ENCODE measurements around the gene CD33.

DNA sequence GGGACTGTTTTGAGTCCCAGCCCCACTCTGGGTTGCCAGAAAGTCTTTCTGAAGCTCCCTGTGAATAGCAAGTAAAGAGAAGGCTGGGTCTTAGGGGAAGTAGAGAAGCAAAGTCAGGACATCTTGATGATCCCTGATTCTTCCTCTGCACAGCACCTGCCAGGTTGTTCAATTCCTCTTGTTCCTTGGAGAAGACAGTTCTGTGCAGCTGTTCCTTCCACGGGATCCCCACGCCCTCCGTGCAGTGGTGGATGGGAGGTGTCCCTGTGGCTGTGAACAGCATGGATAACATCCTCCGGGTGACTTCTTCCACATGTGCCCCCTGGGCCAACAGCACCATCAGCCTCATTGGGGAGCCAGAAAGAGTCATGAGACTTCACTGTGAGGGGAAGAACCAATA lies 57.5 kb downstream of the CD33 start:
- TF ChIP-seq, protein P1, sequence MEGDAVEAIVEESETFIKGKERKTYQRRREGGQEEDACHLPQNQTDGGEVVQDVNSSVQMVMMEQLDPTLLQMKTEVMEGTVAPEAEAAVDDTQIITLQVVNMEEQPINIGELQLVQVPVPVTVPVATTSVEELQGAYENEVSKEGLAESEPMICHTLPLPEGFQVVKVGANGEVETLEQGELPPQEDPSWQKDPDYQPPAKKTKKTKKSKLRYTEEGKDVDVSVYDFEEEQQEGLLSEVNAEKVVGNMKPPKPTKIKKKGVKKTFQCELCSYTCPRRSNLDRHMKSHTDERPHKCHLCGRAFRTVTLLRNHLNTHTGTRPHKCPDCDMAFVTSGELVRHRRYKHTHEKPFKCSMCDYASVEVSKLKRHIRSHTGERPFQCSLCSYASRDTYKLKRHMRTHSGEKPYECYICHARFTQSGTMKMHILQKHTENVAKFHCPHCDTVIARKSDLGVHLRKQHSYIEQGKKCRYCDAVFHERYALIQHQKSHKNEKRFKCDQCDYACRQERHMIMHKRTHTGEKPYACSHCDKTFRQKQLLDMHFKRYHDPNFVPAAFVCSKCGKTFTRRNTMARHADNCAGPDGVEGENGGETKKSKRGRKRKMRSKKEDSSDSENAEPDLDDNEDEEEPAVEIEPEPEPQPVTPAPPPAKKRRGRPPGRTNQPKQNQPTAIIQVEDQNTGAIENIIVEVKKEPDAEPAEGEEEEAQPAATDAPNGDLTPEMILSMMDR (IDR thresholded peaks at IDR 0.05; ENCODE audit: low read length) = no peak
- TF ChIP-seq EZH2phosphoT487 (IDR thresholded peaks at IDR 0.05; ENCODE audit: low read length) (no peak), EZH2 (optimal IDR thresholded peaks at IDR 0.05; ENCODE audit: low read depth, low read length) (no peak)

Measured in MM.1S (cell line).